ENCODE data around the gene NFKBIL1. TPM values are rescaled to one million over a fixed set of nuclear protein-coding genes. Genes with fewer than 3 reads are reported as not detected.

The NFKBIL1 gene
- total and polyA plus RNA-seq, 9 of the 15 experiments (the other 6 are each of a cell fraction or from before 2014, with no cell fraction given): 0.49 to 33.1 (median 7.6) TPM

- TF ChIP-seq U2AF1 (optimal IDR thresholded peaks at IDR 0.05; ENCODE audit: low read depth, low read length): no peak
- peak; percentile 16 to 63; a peak in 3 of 4 replicates for TF ChIP-seq TBL1XR1 (IDR thresholded peaks at IDR 0.05; ENCODE audit: low read length in 2 of 2)
- TF ChIP-seq, protein P1, sequence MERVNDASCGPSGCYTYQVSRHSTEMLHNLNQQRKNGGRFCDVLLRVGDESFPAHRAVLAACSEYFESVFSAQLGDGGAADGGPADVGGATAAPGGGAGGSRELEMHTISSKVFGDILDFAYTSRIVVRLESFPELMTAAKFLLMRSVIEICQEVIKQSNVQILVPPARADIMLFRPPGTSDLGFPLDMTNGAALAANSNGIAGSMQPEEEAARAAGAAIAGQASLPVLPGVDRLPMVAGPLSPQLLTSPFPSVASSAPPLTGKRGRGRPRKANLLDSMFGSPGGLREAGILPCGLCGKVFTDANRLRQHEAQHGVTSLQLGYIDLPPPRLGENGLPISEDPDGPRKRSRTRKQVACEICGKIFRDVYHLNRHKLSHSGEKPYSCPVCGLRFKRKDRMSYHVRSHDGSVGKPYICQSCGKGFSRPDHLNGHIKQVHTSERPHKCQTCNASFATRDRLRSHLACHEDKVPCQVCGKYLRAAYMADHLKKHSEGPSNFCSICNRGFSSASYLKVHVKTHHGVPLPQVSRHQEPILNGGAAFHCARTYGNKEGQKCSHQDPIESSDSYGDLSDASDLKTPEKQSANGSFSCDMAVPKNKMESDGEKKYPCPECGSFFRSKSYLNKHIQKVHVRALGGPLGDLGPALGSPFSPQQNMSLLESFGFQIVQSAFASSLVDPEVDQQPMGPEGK (CRISPR knock-in tag; IDR thresholded peaks at IDR 0.05; ENCODE audit: borderline replicate concordance): no peak
- TF ChIP-seq NRF1 (conservative IDR thresholded peaks at IDR 0.05 in 1 of 2, IDR thresholded peaks at IDR 0.05 in 1 of 2): peak; percentile 95 to 96
- no peak for TF ChIP-seq ZNF133 (CRISPR knock-in tag; IDR thresholded peaks at IDR 0.05)
- TF ChIP-seq CBFA2T3 (IDR thresholded peaks at IDR 0.05): no peak
- no peak for TF ChIP-seq ZNF695 (CRISPR knock-in tag; IDR thresholded peaks at IDR 0.05)
- TF ChIP-seq, protein P2, sequence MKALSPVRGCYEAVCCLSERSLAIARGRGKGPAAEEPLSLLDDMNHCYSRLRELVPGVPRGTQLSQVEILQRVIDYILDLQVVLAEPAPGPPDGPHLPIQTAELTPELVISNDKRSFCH (CRISPR knock-in tag; IDR thresholded peaks at IDR 0.05): no peak
- TF ChIP-seq, protein P2 (tag; IDR thresholded peaks at IDR 0.05): peak; percentile 82
- 0 out of 2 replicates have a peak, but pooled peaks have one; percentile 44 for TF ChIP-seq ZNF644 (tag; IDR thresholded peaks at IDR 0.05; ENCODE audit: low read depth)
- TF ChIP-seq ZNF217 (CRISPR knock-in tag; IDR thresholded peaks at IDR 0.05): no peak
- TF ChIP-seq ZNF436 (CRISPR knock-in tag; IDR thresholded peaks at IDR 0.05): peak; percentile 80; the same call in 1 of the 2 replicates
- TF ChIP-seq NCOA1 (IDR thresholded peaks at IDR 0.05; ENCODE audit: low read depth): peak; percentile 86; the same call in 1 of the 2 replicates
- 0 out of 2 replicates have a peak, but pooled peaks have one; percentile 61 for TF ChIP-seq PTBP1 (IDR thresholded peaks at IDR 0.05; ENCODE audit: low read depth, low read length)
- TF ChIP-seq FOXM1 (IDR thresholded peaks at IDR 0.05; ENCODE audit: low read depth): peak; percentile 52; the same call in 1 of the 2 replicates
- TF ChIP-seq FOXM1 (CRISPR knock-in tag; IDR thresholded peaks at IDR 0.05; ENCODE audit: low read depth): peak; percentile 96
- peak; percentile 68; the same call in 1 of the 2 replicates for TF ChIP-seq BHLHE40 (IDR thresholded peaks at IDR 0.05; ENCODE audit: low read length)
- TF ChIP-seq ARHGAP35 (IDR thresholded peaks at IDR 0.05; ENCODE audit: partially characterized antibody): no peak
- TF ChIP-seq IRF1 (CRISPR knock-in tag; IDR thresholded peaks at IDR 0.05; ENCODE audit: borderline replicate concordance): no peak
- TF ChIP-seq ZNF77 (CRISPR knock-in tag; IDR thresholded peaks at IDR 0.05): no peak
- TF ChIP-seq, protein P3, sequence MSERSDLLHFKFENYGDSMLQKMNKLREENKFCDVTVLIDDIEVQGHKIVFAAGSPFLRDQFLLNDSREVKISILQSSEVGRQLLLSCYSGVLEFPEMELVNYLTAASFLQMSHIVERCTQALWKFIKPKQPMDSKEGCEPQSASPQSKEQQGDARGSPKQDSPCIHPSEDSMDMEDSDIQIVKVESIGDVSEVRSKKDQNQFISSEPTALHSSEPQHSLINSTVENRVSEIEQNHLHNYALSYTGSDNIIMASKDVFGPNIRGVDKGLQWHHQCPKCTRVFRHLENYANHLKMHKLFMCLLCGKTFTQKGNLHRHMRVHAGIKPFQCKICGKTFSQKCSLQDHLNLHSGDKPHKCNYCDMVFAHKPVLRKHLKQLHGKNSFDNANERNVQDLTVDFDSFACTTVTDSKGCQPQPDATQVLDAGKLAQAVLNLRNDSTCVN (CRISPR knock-in tag; IDR thresholded peaks at IDR 0.05): peak; percentile 94
- TF ChIP-seq MYBL2 (IDR thresholded peaks at IDR 0.05; ENCODE audit: low read depth): peak; percentile 54
- no peak for TF ChIP-seq MYBL2 (CRISPR knock-in tag; IDR thresholded peaks at IDR 0.05; ENCODE audit: borderline replicate concordance)
- TF ChIP-seq HMGN3 (IDR thresholded peaks at IDR 0.05; ENCODE audit: borderline replicate concordance, extremely low read depth, insufficient read length, low read depth, low read length): no peak
- peak; percentile 72 for TF ChIP-seq ATF7 (IDR thresholded peaks at IDR 0.05)
- no peak for TF ChIP-seq RFX7 (CRISPR knock-in tag; IDR thresholded peaks at IDR 0.05)
Measured at GRCh38 chr6:31541658-31542521, 5.5 kb upstream of the NFKBIL1 start, which contains the start of gene DDX39B (continued).
